Measurements from ENCODE around the gene AQP1.
A peak's percentile ranks its signal among the peaks of the same experiment; 100 is the strongest.

AQP1 gene

GRCh38 chr7:30911561-30911969 is at the start of gene AQP1:
TSS of gene AQP1 (plus strand) at chr7:30911853. CDS start at chr7:30911910, 57 bp downstream.
- DNase-seq, result no peak

DNA sequence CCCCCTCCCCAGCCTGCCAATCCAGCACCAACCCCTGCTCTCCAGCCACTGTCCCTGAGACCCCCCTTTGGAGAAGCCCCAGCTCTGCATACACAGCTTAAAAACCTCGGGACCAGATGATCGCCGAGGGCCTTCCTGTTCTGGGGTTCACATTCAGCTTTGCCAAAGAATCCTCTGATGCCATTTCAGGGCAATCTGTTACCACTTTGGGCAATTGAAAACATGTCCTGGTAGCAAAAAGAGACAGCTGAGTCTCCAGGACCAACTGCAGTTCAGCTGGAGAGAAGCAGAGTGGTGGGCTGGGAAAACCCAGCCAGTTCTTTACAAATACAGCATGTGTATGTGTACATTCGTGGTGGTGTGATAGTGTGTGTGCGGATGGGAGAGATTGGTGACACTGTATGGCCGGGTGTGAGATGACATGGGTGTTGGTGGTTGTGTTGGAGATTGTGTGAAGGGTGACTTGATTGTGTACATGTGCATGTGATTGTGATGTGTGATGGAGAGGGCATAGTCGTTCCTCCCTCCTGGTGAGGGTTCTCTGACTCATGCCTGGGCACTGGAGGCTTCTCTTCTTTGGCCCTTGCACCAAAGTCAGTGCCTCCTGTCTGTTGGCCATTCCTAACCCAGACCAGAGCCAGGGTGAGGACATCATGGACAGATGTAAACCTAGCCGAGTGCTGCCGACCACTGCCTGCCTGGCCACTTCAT is 48.5 kb upstream of the AQP1 start:
- DNase-seq, result no peak

GRCh38 chr7:30863706-30864035 is 48.0 kb upstream of the AQP1 start:
- DNase-seq, result no peak

- no peak for DNase-seq
Observed at GRCh38 chr7:30864101-30864500, 47.6 kb upstream of the AQP1 start.

- DNase-seq, result no peak
Observed at GRCh38 chr7:30865076-30865475, 46.6 kb upstream of the AQP1 start.

- no peak for DNase-seq
Observed at GRCh38 chr7:30865821-30866220, 45.8 kb upstream of the AQP1 start.

- DNase-seq, result no peak
Observed at GRCh38 chr7:30866939-30867338, 44.7 kb upstream of the AQP1 start.

GRCh38 chr7:30867483-30867882 is 44.2 kb upstream of the AQP1 start:
- DNase-seq, result no peak

DNA sequence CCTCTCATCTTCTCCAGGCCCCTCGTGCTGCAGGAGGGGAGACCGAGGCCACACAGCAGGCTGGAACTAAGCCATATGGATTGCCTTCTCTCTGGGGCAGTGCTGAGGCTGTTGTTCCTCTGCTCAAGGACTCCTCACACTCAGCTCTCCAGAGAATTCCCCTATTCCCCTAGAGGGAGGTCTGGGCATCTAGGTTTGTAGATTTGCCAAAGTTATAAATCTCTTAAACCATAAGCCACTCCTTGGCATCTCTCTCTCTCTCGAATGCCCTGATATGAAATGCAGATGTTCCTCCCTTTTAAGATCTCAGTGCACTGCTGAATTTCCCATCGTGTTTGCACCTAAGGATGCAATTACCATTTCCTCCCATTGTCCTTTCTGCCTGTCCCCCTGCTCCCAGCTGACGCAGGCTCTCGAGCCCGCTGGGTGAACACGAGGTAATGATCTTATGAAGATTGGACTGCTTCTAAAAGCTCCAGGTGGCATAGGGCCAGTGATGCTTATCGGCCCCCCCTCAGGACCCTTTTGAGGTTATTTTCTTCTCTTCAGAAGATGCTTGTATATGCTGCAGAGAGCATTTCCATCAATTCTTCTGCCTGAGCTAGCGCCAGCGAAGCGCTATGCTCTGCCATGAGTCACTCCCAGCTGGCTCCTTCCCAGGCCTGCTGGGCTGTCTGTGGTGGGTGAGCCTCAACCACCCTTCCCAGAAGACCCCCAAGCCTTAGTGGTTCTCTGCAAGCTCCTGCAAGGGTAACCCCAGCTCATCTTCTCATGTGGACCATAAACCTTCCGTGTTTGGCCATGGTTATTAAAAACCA is 41.6 kb upstream of the AQP1 start:
- no peak for DNase-seq

DNA sequence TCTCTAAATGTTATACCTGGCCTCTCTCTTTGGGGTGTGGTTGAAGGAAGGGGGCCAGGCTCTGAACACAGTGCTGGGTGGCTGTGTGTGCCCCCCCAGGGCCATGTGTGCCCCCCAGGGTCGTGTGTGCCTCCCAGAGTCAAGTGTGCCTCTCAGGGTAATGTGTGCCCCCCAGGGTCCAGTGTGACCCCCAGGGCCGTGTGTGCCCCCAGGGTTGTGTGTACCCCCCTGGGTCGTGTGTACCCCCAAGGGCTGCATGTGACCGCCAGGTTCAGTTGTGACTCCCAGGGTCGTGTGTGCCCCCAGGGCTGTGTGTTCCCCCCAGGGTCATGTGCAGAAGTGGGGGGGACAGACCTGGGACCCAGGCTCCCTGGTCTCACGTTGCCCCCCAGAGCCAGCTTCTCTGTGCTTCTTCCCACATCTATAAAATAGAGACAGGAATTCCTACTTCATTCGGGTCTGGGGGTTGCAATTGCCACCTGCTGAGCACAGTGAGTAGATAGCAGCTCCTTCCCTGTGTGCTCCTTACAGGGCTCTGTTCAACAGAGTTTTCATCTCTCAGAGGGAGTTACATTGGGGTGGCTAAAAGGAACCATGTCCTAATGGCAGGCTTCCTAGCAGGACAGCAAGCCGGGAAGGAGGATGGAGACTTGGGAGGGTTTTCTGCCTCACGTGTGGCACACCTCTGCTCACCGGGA is 40.7 kb upstream of the AQP1 start:
- no peak for DNase-seq

GRCh38 chr7:30871655-30872054 is 40.0 kb upstream of the AQP1 start:
- DNase-seq, result no peak

- no peak for DNase-seq
Observed at GRCh38 chr7:30873207-30873606, 38.4 kb upstream of the AQP1 start.

DNA sequence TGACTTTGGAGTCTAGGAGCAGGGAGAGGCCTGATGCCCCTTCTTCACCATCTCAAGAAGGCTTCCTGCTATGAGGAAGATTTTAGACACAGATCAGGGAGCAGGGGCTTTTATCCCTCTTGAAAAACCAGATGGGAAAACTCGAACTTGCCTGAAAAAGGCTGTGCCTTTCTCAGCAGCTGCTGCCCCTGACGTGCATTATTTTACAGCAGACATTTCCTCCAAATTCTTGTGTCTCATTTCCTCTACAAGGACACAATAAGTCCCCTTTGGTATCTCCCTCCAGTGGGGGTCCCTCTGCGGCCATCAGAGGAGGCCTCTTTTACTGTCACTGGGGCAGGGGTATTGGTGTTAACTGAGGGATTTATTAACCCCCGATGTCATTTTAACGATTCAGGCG is 38.0 kb upstream of the AQP1 start:
- DNase-seq, result no peak

DNA sequence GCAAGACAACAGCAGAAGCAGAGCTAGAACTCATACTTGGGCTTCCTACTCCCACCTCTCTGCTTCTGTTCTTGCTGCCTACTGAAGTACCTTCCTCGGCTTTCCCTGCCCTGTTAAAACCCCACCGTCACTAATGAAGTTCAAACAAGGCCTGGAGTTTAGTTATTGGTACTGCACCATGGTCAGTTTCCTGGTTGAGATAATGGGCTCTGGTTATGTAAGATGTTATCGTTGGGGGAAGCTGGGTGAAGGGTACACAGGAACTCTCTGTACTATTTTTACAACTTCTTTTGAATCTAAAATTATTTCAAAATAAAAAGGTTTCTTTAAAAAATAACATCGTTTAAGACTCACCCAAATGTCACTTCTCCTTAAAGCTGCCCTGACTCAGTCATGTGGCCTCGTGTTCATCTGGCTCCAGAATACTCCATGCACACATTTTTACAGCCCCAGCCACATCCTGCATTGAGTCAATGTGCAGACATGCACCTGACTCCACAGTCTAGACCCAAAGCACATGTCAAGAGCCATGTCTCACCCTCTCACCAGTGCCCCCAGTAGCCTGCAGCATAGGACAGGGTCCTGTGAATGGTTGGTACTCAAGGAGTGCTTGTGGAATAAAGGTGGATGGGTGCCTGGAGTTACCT is 36.9 kb upstream of the AQP1 start:
- no peak for DNase-seq

GRCh38 chr7:30877015-30877769 is 34.5 kb upstream of the AQP1 start:
- no peak for DNase-seq

DNA sequence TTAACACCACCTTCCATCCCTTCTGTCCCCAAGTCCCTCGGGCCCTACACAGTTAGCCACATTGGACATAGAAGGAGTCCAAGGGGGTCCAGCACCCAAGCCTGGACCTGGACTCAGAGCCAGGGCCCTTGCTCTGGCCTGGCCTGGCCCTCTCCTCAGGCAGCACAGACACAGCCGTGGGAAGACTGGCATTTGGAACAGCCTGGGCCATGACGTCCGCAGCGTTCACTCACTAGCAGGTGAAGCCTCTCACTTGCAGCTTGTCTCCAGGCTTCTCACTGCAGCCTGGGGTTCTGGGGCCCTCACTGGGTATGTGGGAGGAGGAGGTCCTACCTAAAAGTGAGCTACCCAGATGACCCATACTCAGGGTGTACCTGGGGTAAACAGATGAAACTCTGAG is 33.7 kb upstream of the AQP1 start:
- no peak for DNase-seq

DNA sequence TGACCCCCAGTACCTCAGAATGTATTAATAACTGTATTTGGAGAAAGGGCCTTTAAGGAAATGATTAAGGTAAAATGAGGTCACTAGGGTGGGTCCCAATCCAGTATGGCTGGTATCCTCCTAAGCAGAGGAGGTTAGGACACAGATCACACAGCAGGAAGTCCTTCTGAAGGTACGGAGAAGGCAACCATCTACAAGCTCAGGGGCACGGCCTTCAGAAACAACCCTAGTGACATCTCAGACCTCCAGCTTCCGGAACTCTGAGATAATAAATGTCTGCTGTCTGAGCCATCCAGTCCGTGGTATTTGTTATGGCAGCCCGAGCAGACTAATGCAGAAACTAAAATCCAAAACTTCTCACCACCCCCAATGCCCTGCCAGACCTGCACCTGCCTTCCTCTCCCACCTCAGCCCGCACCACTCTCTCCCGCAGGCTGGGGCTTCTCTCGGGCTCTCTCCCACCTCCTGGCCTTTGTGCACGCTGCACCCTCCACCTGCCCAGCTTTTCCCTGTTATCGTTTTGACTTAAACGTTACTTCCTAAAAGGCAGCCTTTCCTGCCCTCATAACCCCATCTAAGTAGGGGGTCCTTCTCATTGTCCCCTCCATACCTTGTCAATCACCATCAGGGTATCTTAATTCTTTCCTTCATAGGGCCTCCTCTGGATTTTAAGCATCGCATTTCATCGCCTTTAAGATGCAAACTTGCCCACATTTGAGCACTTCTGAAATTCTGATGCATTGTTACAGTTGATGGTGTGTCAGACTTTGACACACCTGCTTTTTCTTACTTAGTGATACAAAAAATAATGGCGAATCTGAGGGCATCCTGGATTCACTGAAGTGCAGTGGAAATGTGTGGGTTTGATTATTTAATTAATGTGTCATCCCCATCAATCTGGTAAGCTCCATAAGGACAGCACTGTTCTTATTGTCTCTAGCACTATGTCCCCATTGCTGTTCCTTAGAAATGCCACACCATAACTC is 32.2 kb upstream of the AQP1 start:
- DNase-seq, result peak in 1 of 2 experiments; percentile 8

DNA sequence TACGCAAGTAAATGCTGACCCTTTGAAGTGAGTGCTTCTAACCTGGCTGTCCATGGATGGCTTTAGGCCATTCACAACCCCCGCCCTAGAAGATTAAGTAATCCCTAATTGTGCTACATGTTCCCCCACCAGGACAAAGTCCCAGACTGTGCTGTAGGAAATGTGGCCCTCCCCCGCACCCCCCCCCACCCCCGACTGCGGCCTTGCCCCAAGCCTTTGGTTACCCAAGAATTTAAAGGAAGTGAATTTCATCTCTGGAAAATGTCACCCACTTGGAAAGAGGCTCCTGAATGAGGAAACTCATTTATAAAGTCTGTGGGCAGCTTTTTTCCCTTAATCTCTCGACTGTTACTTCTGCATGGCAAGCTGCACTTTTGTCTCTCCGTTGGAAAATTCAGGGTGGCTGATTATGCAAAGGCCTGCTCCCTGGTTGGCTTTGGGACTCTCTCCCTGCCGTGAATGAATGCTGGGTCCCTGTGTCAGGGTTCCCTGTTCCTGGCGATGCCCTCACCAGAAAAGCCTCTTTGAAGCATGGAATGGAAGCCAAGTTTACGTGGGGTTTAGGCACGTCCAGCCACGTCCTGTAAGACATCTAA is 31.4 kb upstream of the AQP1 start:
- DNase-seq, result no peak

DNA sequence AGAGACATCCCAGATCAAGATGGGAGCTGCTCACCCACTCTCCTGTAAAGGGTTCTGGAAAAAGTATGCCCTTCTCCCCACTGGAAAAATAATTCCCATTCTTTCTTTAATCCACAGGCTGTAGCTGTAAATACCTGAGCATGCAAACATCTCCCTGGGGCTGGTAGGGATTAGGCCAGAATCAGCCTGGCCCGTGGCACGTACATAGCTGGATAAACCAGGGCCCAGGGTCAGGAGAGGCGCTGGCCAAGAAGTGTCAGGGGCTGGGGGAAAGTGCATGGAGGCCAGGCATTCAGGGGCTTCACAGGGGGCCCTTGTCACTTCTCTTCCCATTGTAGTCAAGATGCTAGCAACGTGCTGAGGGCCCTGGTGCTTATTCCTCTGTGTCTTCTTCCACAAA is 30.7 kb upstream of the AQP1 start:
- DNase-seq, result no peak

DNA sequence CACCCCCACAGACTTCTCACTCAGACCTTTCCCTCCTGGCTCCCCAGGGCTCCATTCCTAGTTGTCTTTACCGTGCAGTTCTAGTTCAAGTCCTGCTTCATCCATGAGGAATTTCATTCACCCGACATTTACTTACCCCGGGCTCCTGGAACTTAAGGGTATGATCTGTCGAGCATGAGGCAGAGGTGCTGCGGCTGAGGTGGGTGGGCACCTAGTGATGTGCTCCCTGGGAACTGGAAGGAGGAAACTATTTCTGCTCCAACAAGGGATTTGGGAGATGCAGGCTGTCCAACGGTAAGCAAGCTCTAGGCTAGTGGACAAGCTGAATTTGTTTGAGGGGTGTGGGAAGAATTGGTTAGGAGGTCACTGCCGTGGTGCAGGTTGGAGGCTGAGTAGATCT is 30.2 kb upstream of the AQP1 start:
- no peak for DNase-seq

- no peak for DNase-seq
Observed at GRCh38 chr7:30884881-30885280, 26.8 kb upstream of the AQP1 start.

Measured in SHP77 (cell line).